Measurements from ENCODE around the gene NUAK1. TPM values are rescaled to one million over a fixed set of nuclear protein-coding genes. Genes with fewer than 3 reads are reported as not detected.

The NUAK1 gene
- total RNA-seq, 1 experiment from 2014 or later: 7.4 TPM

GRCh38 chr12:106019144-106019543, 119.6 kb downstream of the NUAK1 start:
- intact Hi-C loops (cut with micrococcal nuclease): no loop called here
- Histone ChIP-seq H2AFZ (ENCODE audit: low read depth, low read length, poor library complexity, severe bottlenecking) (no peak overlapping the region), H3K9ac (ENCODE audit: low read length) (no peak overlapping the region), H4K20me1 (ENCODE audit: insufficient read depth) (no peaks in the 10 kb centered on the region), H3K27ac (ENCODE audit: low read depth, low read length) (no peak overlapping the region), H3K9me3 (ENCODE audit: control insufficient read depth in 1 of 2, insufficient read depth in 1 of 2, low read depth in 1 of 2, low read length in 2 of 2) (no peaks in the 10 kb centered on the region; a peak in 1 of 4 replicates), H3K36me3 (ENCODE audit: control insufficient read depth in 1 of 2, insufficient read depth in 2 of 2, low read length in 2 of 2) (no peaks in the 10 kb centered on the region), H3K79me2 (ENCODE audit: insufficient read depth, low read length) (no peaks in the 10 kb centered on the region), H3K9me2 (ENCODE audit: insufficient read depth) (no peaks in the 10 kb centered on the region), H3K4me3 (replicated peaks in 1 of 2; ENCODE audit: low read depth in 1 of 2, low read length in 2 of 2) (no peak overlapping the region), H3K4me2 (ENCODE audit: low read length) (no peak overlapping the region), H3K4me1 (ENCODE audit: control insufficient read depth in 1 of 2, insufficient read depth in 2 of 2, low read length in 2 of 2) (no peaks in the 10 kb centered on the region), H3K27me3 (ENCODE audit: insufficient read depth, low read length) (no peaks in the 10 kb centered on the region)
- DNase-seq (ENCODE audit: low read depth, low spot score) (no peak), ATAC-seq (no peak)
- BruUV-seq (replicated peaks): no TSS peak
- POLR2A ChIA-PET: no interaction called here
- TF ChIP-seq FOSL1 (IDR thresholded peaks at IDR 0.05; ENCODE audit: low read depth) (no peak), POLR2A (IDR thresholded peaks at IDR 0.05; ENCODE audit: borderline replicate concordance, extremely low read depth, insufficient read depth, insufficient read length) (no peak), JUND (IDR thresholded peaks at IDR 0.05) (no peak), TCF7L2 (IDR thresholded peaks at IDR 0.05; ENCODE audit: borderline replicate concordance, extremely low read depth, insufficient read depth, insufficient read length) (no peak), SP1 (IDR thresholded peaks at IDR 0.05; ENCODE audit: low read depth) (no peak), POLR2AphosphoS5 (IDR thresholded peaks at IDR 0.05; ENCODE audit: low read depth, low read length) (no peak), YY1 (IDR thresholded peaks at IDR 0.05; ENCODE audit: extremely low read depth, insufficient replicate concordance, low read depth, low read length) (no peak), EZH2 (IDR thresholded peaks at IDR 0.05) (no peak), SIN3A (IDR thresholded peaks at IDR 0.05; ENCODE audit: low read depth) (no peak), ELF1 (IDR thresholded peaks at IDR 0.05; ENCODE audit: borderline replicate concordance, low read depth) (no peak), MAX (IDR thresholded peaks at IDR 0.05) (no peak), ZNF274 (IDR thresholded peaks at IDR 0.05; ENCODE audit: low read depth, low read length) (no peak), EZH2phosphoT487 (IDR thresholded peaks at IDR 0.05; ENCODE audit: borderline replicate concordance) (no peak), SRF (IDR thresholded peaks at IDR 0.05; ENCODE audit: low read depth) (no peak)
- TF ChIP-seq, protein P1, sequence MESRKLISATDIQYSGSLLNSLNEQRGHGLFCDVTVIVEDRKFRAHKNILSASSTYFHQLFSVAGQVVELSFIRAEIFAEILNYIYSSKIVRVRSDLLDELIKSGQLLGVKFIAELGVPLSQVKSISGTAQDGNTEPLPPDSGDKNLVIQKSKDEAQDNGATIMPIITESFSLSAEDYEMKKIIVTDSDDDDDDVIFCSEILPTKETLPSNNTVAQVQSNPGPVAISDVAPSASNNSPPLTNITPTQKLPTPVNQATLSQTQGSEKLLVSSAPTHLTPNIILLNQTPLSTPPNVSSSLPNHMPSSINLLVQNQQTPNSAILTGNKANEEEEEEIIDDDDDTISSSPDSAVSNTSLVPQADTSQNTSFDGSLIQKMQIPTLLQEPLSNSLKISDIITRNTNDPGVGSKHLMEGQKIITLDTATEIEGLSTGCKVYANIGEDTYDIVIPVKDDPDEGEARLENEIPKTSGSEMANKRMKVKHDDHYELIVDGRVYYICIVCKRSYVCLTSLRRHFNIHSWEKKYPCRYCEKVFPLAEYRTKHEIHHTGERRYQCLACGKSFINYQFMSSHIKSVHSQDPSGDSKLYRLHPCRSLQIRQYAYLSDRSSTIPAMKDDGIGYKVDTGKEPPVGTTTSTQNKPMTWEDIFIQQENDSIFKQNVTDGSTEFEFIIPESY (IDR thresholded peaks at IDR 0.05; ENCODE audit: extremely low read depth, insufficient replicate concordance, low read length): no peak
- TF ChIP-seq, protein P2, sequence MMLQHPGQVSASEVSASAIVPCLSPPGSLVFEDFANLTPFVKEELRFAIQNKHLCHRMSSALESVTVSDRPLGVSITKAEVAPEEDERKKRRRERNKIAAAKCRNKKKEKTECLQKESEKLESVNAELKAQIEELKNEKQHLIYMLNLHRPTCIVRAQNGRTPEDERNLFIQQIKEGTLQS (IDR thresholded peaks at IDR 0.05): no peak
- RAD21 ChIA-PET (ENCODE audit: low non-redundant PET in 1 of 2, low total read pairs in 2 of 2, uncharacterized antibody in 2 of 2, unreplicated experiment in 2 of 2): no interaction called here
- CTCF ChIA-PET: no interaction called here

Measured in HCT116 (cell line).